ENCODE data around the gene CACNA1C. TPM values are rescaled to one million over a fixed set of nuclear protein-coding genes. Genes with fewer than 3 reads are reported as not detected.

The CACNA1C gene
- total RNA-seq, 2 donors from 2014 or later, result 0.05 to 0.31 TPM

GRCh38 chr12:2691006-2691344 is 638.2 kb downstream of the CACNA1C start:
- Mint-ChIP-seq H3K9me3 (no peaks in the 10 kb centered on the region), H3K27ac (peak overlapping the region; percentile 65 to 86), H3K36me3 (peaks cover 0 to 10% of the 10 kb centered on the region in 2 donors)
- peak; percentile 71 to 77 for ATAC-seq
- peak; percentile 65 to 71 for DNase-seq (ENCODE audit: low spot score in 2 of 2)

DNA sequence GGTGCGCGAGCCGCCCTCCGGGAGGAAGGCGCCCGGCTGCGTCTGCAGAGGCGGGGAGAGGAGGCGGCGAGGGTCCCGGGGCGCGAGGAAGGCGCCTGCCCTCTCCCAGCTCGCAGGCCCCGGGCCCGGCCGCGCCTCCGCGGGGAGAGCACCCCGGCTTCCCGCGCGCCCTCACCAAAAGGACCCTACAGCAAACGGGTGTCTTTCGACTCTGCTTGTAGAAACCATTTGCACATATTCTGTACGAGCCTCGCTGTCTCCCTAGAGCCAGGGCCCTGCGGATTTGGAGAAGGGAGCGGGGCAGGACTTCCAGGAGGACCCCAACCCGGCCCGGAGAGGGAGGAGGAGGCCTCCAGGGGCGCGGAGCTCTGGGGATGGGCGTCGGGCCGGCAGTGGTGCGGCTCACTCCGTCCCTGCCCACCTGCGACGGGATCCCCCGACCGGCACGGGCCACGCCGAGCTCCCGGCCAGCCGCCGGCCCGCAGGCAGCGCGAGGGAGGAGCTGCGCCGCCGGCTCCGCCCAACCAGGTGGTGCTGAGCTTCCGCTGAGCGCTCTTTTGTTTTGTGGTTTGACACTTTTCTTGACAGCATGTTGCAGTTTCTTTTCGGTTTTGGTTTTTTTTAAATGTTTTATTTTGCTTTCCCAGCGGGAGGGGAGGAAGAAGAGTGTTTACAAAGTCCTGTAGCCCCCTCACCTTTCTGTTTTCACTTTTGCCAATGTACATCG is 638.7 kb downstream of the CACNA1C start:
- Mint-ChIP-seq H3K36me3 (peaks cover 0 to 10% of the 10 kb centered on the region in 2 donors), H3K27ac (peak overlapping the region; percentile 65 to 86), H3K9me3 (no peaks in the 10 kb centered on the region)
- DNase-seq (ENCODE audit: low spot score in 2 of 2), result peak; percentile 50 to 60
- ATAC-seq, result peak; percentile 83 to 88

- DNase-seq (ENCODE audit: low spot score in 2 of 2), result peak in 1 of 2 donors; percentile 53
- H3K36me3 Mint-ChIP-seq, result peaks cover 0 to 10% of the 10 kb centered on the region in 2 donors
- H3K9me3 Mint-ChIP-seq, result no peaks in the 10 kb centered on the region
- ATAC-seq, result peak; percentile 25 to 40
- peak overlapping the region in 1 of 2 donors; percentile 86 for H3K27ac Mint-ChIP-seq
Observed at GRCh38 chr12:2692080-2692479, 639.3 kb downstream of the CACNA1C start.

DNA sequence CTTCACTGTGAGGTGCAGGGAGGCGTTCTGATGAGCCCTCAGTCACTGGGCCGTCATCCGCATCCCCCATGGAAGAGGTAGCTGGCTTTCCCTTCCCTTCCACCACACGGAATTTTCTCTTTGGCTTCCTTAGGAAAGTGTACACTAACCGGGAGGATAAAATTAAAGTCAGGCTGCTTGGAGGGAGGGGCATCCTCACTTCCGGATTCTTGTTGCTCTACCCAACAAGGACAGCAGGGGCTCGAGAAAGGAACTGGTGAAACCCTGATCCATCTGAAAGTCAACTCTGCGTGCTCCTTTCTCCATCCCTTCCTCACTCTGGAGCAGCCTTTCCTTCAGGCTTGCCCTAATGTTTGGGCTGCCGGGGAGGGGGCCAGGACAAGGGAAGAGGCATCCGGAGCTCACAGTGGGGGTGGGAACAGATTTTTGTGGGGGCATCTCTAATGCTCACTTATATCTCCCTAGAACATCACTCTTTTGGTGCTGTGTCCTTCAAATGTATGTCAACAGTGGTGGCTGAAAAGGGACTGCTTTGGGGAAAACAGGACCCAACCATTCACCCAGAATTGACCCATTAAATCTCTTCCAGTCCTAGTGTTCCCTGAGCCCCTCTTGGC is 640.6 kb downstream of the CACNA1C start:
- peak in 1 of 2 donors; percentile 53 for DNase-seq (ENCODE audit: low spot score in 2 of 2)
- no peak for ATAC-seq
- no peaks in the 10 kb centered on the region for H3K9me3 Mint-ChIP-seq
- peaks cover 0 to 10% of the 10 kb centered on the region in 2 donors for H3K36me3 Mint-ChIP-seq
- no peak overlapping the region for H3K27ac Mint-ChIP-seq

GRCh38 chr12:2693980-2694610 is 641.3 kb downstream of the CACNA1C start:
- H3K27ac Mint-ChIP-seq, result no peak overlapping the region
- ATAC-seq, result no peak

DNA sequence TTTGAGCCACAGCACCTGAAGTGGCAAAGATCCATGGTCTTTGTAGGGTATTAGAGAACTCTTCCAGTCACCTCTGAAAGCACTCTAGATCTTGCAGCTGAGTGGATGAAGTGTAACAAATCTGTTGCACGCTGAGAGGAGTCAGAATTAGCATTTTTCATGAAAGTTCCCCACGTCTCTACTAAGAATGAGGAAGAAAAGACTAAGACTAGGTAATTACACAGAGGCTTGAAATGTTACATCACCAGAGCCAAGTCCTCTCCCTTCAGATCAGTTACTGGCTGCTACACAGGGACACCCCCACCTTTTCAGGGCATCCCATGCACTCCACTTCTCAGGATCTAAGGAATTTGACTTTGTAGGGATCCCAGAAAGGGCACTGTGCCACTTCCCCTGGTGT is 643.3 kb downstream of the CACNA1C start:
- DNase-seq (ENCODE audit: low spot score in 2 of 2), result no peak
- no peak for ATAC-seq
- H3K9me3 Mint-ChIP-seq, result no peaks in the 10 kb centered on the region
- H3K27ac Mint-ChIP-seq, result no peak overlapping the region
- H3K36me3 Mint-ChIP-seq, result peaks cover 0 to 6% of the 10 kb centered on the region in 2 donors

More at GRCh38 chr12:2693980-2694610, 641.3 kb downstream of the CACNA1C start:
- Mint-ChIP-seq H3K9me3 (no peaks in the 10 kb centered on the region), H3K36me3 (peaks cover 0 to 10% of the 10 kb centered on the region in 2 donors)
- DNase-seq (ENCODE audit: low spot score in 2 of 2), result no peak

GRCh38 chr12:2697057-2697800 is 644.4 kb downstream of the CACNA1C start:
- no peaks in the 10 kb centered on the region for H3K9me3 Mint-ChIP-seq
- peak in 1 of 2 donors; percentile 28 for DNase-seq (ENCODE audit: low spot score in 2 of 2)
- H3K36me3 Mint-ChIP-seq, result peaks cover 0 to under 1% of the 10 kb centered on the region in 2 donors
- no peak for ATAC-seq
- peak overlapping the region in 1 of 2 donors; percentile 46 for H3K27ac Mint-ChIP-seq

- ATAC-seq (no peak), DNase-seq (ENCODE audit: low spot score in 2 of 2) (no peak)
- no peaks in the 10 kb centered on the region for H3K9me3 Mint-ChIP-seq
- H3K36me3 Mint-ChIP-seq, result no peaks in the 10 kb centered on the region
- no peak overlapping the region for H3K27ac Mint-ChIP-seq
Observed at GRCh38 chr12:2698566-2698965, 645.8 kb downstream of the CACNA1C start.

DNA sequence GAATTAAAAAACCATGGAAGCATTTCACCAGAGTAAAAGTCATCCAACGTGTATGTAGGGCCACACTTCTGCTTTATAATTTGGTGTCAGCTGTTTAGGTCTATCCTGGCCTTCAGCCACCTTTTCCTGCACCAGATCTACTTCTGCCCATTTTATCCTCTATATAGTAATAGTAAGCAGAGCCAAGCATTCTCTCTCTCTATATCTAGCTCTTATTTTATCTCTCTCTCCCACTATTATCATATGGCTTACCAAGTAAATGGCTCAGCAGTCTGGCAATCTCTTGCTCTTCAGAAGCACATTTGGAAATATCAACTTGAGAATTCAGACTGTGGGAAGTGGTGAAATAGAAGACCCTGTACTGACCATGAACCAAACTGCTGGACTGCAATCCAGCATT is 657.9 kb downstream of the CACNA1C start:
- DNase-seq (ENCODE audit: low spot score in 2 of 2), result no peak
- Mint-ChIP-seq H3K9me3 (peaks cover 11 to 16% of the 10 kb centered on the region in 2 donors), H3K36me3 (peaks cover 9 to 19% of the 10 kb centered on the region in 2 donors), H3K27ac (no peak overlapping the region)
- no peak for ATAC-seq

DNA sequence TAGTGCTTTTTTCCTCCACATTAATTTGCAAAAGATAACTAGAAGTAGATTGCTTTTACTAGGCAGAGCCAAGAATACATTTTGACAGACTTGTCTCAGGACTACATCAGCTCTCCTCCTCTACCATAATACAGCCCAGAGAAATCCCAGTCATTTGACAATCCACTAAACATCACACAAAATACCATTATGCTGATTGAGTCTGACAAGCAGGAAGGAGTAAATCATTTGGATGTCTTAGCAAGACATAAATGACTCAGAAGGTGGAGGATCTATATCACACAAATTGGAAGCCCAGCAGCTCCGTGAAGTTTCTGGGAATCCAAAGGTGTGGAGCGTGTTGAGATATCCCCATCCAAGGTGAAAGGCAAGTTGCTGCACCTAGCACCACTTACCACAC is 666.6 kb downstream of the CACNA1C start:
- no peaks in the 10 kb centered on the region for H3K9me3 Mint-ChIP-seq
- H3K27ac Mint-ChIP-seq, result no peak overlapping the region
- DNase-seq (ENCODE audit: low spot score in 2 of 2), result no peak
- no peak for ATAC-seq
- H3K36me3 Mint-ChIP-seq, result no peaks in the 10 kb centered on the region

GRCh38 chr12:2722806-2723205 is 670.0 kb downstream of the CACNA1C start:
- no peak overlapping the region for H3K27ac Mint-ChIP-seq

DNA sequence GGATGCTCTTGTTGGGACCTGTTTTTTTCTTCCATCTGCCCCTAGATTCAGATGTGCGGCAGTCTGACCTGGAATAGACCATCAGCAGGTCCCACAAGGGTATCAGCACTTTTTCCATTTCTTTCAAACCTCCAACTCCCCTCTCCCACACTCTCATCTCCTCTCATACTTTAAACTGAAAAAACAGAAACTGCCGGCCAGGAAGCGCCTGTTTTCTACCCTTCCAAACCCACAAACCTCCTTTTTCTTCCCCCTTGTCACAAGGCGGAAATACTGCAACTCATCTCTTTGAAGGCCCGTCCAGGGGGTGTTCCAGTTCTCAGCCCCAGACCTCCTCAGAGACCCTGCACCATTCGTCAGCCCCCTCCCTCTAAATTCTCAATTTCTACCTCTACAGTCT is 679.5 kb downstream of the CACNA1C start:
- Mint-ChIP-seq H3K9me3 (no peaks in the 10 kb centered on the region), H3K27ac (peak overlapping the region; percentile 22 to 34), H3K36me3 (no peaks in the 10 kb centered on the region)
- DNase-seq (ENCODE audit: low spot score in 2 of 2), result no peak
- peak in 1 of 2 donors; percentile 13 for ATAC-seq

More at GRCh38 chr12:2722806-2723205, 670.0 kb downstream of the CACNA1C start:
- DNase-seq (ENCODE audit: low spot score in 2 of 2), result no peak
- no peak for ATAC-seq
- no peaks in the 10 kb centered on the region for H3K36me3 Mint-ChIP-seq
- no peaks in the 10 kb centered on the region for H3K9me3 Mint-ChIP-seq

DNA sequence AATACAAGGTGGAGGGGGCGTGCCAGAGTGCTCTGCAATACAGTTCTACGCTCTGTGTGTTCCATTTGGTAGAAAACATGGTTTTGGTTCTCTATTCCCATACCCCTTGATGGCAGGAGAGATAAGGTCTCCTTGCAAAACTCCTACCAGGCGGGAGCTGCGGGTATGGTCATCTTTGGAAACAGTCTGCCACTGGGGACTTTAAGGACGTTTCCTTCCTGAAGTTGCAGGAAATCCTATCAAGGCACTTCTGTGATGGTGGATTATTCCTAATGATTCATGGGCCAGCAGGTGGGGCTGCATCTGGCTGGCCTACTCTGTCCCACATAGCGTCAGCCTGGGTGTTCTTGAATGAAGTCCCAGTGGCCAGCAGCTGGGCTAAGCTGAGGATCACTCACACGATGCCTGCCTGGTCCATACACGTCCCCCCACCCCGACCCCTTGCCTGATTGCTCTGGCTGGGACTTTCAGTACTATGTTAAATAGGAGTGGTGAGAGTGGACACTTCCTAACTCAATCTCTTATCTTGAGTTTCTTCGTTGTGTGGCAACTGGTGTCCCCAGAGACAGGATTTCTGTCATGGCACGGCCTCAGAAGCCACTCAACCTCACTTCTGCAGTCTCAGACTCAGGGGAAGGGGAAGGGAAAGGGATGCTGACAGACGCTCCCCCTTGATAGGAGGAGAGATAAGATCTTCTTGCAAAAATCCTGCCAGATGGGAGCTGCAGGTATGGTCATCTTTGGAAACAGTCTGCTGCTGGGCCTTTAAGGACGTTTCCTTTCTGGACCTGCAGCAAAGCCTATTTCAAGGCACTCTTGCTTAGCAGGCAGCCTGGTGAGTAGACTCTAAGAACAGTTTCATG is 680.9 kb downstream of the CACNA1C start:
- Mint-ChIP-seq H3K36me3 (no peaks in the 10 kb centered on the region), H3K9me3 (no peaks in the 10 kb centered on the region), H3K27ac (no peak overlapping the region)
- ATAC-seq, result no peak
- DNase-seq (ENCODE audit: low spot score in 2 of 2), result no peak

DNA sequence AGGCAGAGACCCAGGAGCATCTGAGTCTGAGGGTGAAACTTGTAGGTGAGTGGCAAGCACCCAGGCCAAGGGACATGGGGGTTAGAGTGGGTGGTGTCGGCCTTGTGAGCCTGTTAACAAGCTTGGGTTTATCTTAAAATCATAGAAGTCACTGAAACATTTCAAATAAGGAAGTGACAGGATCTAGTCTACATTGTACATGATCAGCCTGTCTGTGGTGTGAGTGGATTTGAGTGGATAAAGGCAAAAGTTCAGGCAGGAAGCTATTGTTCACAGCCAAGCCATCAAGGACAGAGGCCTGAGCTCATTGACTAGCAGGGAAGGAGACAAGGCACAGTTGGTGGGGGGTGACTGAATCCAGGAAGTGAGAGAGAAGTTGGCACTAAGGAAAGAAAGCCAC is 682.6 kb downstream of the CACNA1C start:
- Mint-ChIP-seq H3K9me3 (no peaks in the 10 kb centered on the region), H3K36me3 (no peaks in the 10 kb centered on the region), H3K27ac (peak overlapping the region in 1 of 2 donors; percentile 15)
- no peak for DNase-seq (ENCODE audit: low spot score in 2 of 2)
- ATAC-seq, result no peak

GRCh38 chr12:2737656-2738241 is 685.0 kb downstream of the CACNA1C start:
- DNase-seq (ENCODE audit: low spot score in 2 of 2) (no peak), ATAC-seq (no peak)
- no peaks in the 10 kb centered on the region for H3K36me3 Mint-ChIP-seq
- no peak overlapping the region for H3K27ac Mint-ChIP-seq
- H3K9me3 Mint-ChIP-seq, result no peaks in the 10 kb centered on the region

- Mint-ChIP-seq H3K27ac (no peak overlapping the region), H3K9me3 (no peaks in the 10 kb centered on the region), H3K36me3 (no peaks in the 10 kb centered on the region)
- DNase-seq (ENCODE audit: low spot score in 2 of 2), result no peak
- ATAC-seq, result no peak
Observed at GRCh38 chr12:2739069-2739468, 686.3 kb downstream of the CACNA1C start.

Measured in activated naive CD4-positive, alpha-beta T cell treated with anti-CD3 and anti-CD28 coated beads, Interleukin-2, amount 50 U/mL, for 72 hours (primary cell).